Lung microvascular endothelial cell (primary cell): ENCODE data around the gene LIX1L. TPM values are rescaled to one million over a fixed set of nuclear protein-coding genes. Genes with fewer than 3 reads are reported as not detected.
A peak's percentile ranks its signal among the peaks of the same experiment; 100 is the strongest.

Experiments
- DNase-seq, 2 donors: peaks; one replicate each; pipeline versions ENCODE4 v3.0.0 to v3.0.0-alpha.2; 2010; ENCODE audit warnings: low read depth in 2 of 2
- total RNA-seq: library from RNA; depleted of rRNA; stranded (reverse); fragments of >200 nt; gene quantifications from 2 replicates; pipeline ENCODE4 v1.2.1, GENCODE V29; 2014

The LIX1L gene
- total RNA-seq, 1 donor from 2014 or later = 21.8 TPM

GRCh38 chr1:145893306-145894055 lies 64.3 kb downstream of the LIX1L start:
- no peak for DNase-seq

- DNase-seq = peak in 1 of 2 donors; percentile 69
Measured at GRCh38 chr1:145892486-145893087, 65.2 kb downstream of the LIX1L start.

- peak; percentile 94 to 97 for DNase-seq
Measured at GRCh38 chr1:145891587-145892485, 66.0 kb downstream of the LIX1L start.

- peak; percentile 53 to 58 for DNase-seq
Measured at GRCh38 chr1:145891143-145891542, 66.7 kb downstream of the LIX1L start.

GRCh38 chr1:145889722-145890121 lies 68.1 kb downstream of the LIX1L start:
- no peak for DNase-seq

GRCh38 chr1:145887631-145888030 lies 70.2 kb downstream of the LIX1L start:
- no peak for DNase-seq

- DNase-seq = no peak
Measured at GRCh38 chr1:145886816-145887215, 71.0 kb downstream of the LIX1L start.

- no peak for DNase-seq
Measured at GRCh38 chr1:145886390-145886789, 71.4 kb downstream of the LIX1L start.

- peak; percentile 64 to 65 for DNase-seq
Measured at GRCh38 chr1:145885738-145886287, 72.0 kb downstream of the LIX1L start, which contains the start of gene ANKRD35. TSS of gene ANKRD35 (minus strand) at chr1:145885866. CDS start at chr1:145885758, 108 bp downstream.

GRCh38 chr1:145884675-145885074 lies 73.1 kb downstream of the LIX1L start:
- peak in 1 of 2 donors; percentile 84 for DNase-seq

Other genes starting within 250 kb of the LIX1L start
- not detected in 2 replicates for gene CD160, start 238.5 kb downstream of the LIX1L start, total RNA-seq
- gene RNF115, start 133.9 kb downstream of the LIX1L start, total RNA-seq = 9.5 and 9.8 TPM in 2 replicates
- 19.4 and 19.8 TPM in 2 replicates for gene POLR3C, start 133.8 kb downstream of the LIX1L start, total RNA-seq
- gene NUDT17, start 112.4 kb downstream of the LIX1L start, total RNA-seq = 2.4 and 3.1 TPM in 2 replicates
- 4.1 and 4.8 TPM in 2 replicates for gene PIAS3, start 98.9 kb downstream of the LIX1L start, total RNA-seq
- under 0.01 and 0.22 TPM in 2 replicates for gene ANKRD35, start 72.2 kb downstream of the LIX1L start, total RNA-seq
- 0.79 and 6.1 TPM in 2 replicates for gene ITGA10, start 48.0 kb downstream of the LIX1L start, total RNA-seq
- 24.8 and 31.9 TPM in 2 replicates for gene PEX11B, start 39.3 kb downstream of the LIX1L start, total RNA-seq
- 71.7 and 77.8 TPM in 2 replicates for gene RBM8A, start 30.5 kb downstream of the LIX1L start, total RNA-seq
- gene ANKRD34A, start 6.6 kb upstream of the LIX1L start, total RNA-seq = under 0.01 TPM in 1 of 2 replicates, not detected in the other
- 12.9 and 14.9 TPM in 2 replicates for gene POLR3GL, start 6.7 kb upstream of the LIX1L start, total RNA-seq
- 65.4 and 81.9 TPM in 2 replicates for gene TXNIP, start 38.6 kb upstream of the LIX1L start, total RNA-seq
- gene HJV, start 63.7 kb upstream of the LIX1L start, total RNA-seq = not detected in 2 replicates
- 0.22 and 0.40 TPM in 2 replicates for gene NBPF10, start 186.8 kb upstream of the LIX1L start, total RNA-seq